GM13976 (cell line): ENCODE results near the gene KRT73.

ENCODE experiments used
- DNase-seq: peaks from one replicate; pipeline ENCODE4 v3.0.0; 2012; ENCODE audit warnings: low spot score
- CTCF ChIP-seq: IDR thresholded peaks from 2 replicates; pipeline ENCODE4 v1.5.1; 2012; ENCODE audit warnings: borderline replicate concordance, mild to moderate bottlenecking; ENCODE audit not compliant: insufficient read depth; ENCODE audit errors: extremely low read depth, missing control alignments, control extremely low read depth
- in situ Hi-C: fragments of 300-500 bp; cut with MboI; formaldehyde crosslinking; loops from one replicate; pipeline ENCODE4 v1.12.0; 2022; ENCODE audit warnings: low sequenced_read_pairs, mixed read lengths, inconsistent platforms; ENCODE audit not compliant: unreplicated experiment

KRT73 gene

GRCh38 chr12:52656616-52657015 lies 38.3 kb upstream of the KRT73 start:
- no peak for TF ChIP-seq CTCF
- in situ Hi-C loops: no loop called here
- no peak for DNase-seq

GRCh38 chr12:52655720-52656124 lies 37.4 kb upstream of the KRT73 start:
- in situ Hi-C loops: no loop called here
- no peak for TF ChIP-seq CTCF
- no peak for DNase-seq

GRCh38 chr12:52655251-52655650 lies 36.9 kb upstream of the KRT73 start:
- in situ Hi-C loops: no loop called here
- no peak for DNase-seq
- no peak for TF ChIP-seq CTCF

GRCh38 chr12:52651726-52652261 lies 33.4 kb upstream of the KRT73 start, which contains the start of gene KRT2:
TSS of gene KRT2 (minus strand) at chr12:52652211. CDS start at chr12:52652142, 69 bp downstream.
- no peak for TF ChIP-seq CTCF
- DNase-seq: no peak
- in situ Hi-C loops: no loop called here

GRCh38 chr12:52650520-52651081 lies 32.2 kb upstream of the KRT73 start:
- no peak for DNase-seq
- in situ Hi-C loops: no loop called here
- TF ChIP-seq CTCF: no peak

GRCh38 chr12:52649066-52649465 lies 30.7 kb upstream of the KRT73 start:
- TF ChIP-seq CTCF: no peak
- in situ Hi-C loops: no loop called here
- DNase-seq: no peak
